Calu3 (cell line): ENCODE measurements around the gene MEOX2. TPM values are rescaled to one million over a fixed set of nuclear protein-coding genes. Genes with fewer than 3 reads are reported as not detected.
A peak's percentile ranks its signal among the peaks of the same experiment; 100 is the strongest.

Experiments used
- BruUV-seq: library from RNA; stranded (reverse); fragments of 400-500 nt; replicated peaks from 2 replicates; lab custom pipeline; 2021; lab: Mats Ljungman, UMichigan
- CTCF ChIA-PET: fragments of 300-600 bp; sonication (Branson Sonifier 250); formaldehyde crosslinking; loops from one replicate; lab custom pipeline; 2022; ENCODE audit warnings: antibody characterized with exemption; lab: Charles Lee
- DNase-seq: peaks from one replicate; pipeline ENCODE4 v3.0.0; 2022
- H3K27ac Mint-ChIP-seq: one replicate; pipeline ENCODE4 v1.8.0; 2022; ENCODE audit warnings: mixed read lengths; ENCODE audit not compliant: unreplicated experiment
- H3K27me3 Mint-ChIP-seq: one replicate; pipeline ENCODE4 v1.8.0; 2022; ENCODE audit warnings: mixed read lengths; ENCODE audit not compliant: unreplicated experiment
- H3K36me3 Mint-ChIP-seq: one replicate; pipeline ENCODE4 v1.8.0; 2022; ENCODE audit warnings: mild to moderate bottlenecking, moderate library complexity, mixed read lengths; ENCODE audit not compliant: insufficient read depth, unreplicated experiment
- H3K4me1 Mint-ChIP-seq: one replicate; pipeline ENCODE4 v1.8.0; 2022; ENCODE audit warnings: mild to moderate bottlenecking, low read depth, mixed read lengths; ENCODE audit not compliant: unreplicated experiment
- H3K4me3 Mint-ChIP-seq: one replicate; pipeline ENCODE4 v1.8.0; 2022; ENCODE audit warnings: mild to moderate bottlenecking, low read depth, moderate library complexity, mixed read lengths; ENCODE audit not compliant: unreplicated experiment
- H3K9me3 Mint-ChIP-seq: one replicate; pipeline ENCODE4 v1.8.0; 2022; ENCODE audit warnings: low read depth, mixed read lengths; ENCODE audit not compliant: unreplicated experiment
- intact Hi-C: fragments of 100-400 bp; cut with micrococcal nuclease; formaldehyde crosslinking; loops from one replicate; pipeline ENCODE4 v1.10.0; 2022; ENCODE audit not compliant: unreplicated experiment
- total RNA-seq: library from RNA; stranded (reverse); gene quantifications from 2 replicates; pipeline ENCODE4 v1.2.3, GENCODE V29; 2022
- TF ChIP-seq, protein P1 (sequence below): fragments of 200-600 bp; IDR thresholded peaks from one replicate; pipeline ENCODE4 v1.8.0; 2022; ENCODE audit warnings: antibody characterized with exemption; ENCODE audit not compliant: unreplicated experiment

The MEOX2 gene
- total RNA-seq, 1 experiment from 2014 or later: 12.6 TPM

DNA sequence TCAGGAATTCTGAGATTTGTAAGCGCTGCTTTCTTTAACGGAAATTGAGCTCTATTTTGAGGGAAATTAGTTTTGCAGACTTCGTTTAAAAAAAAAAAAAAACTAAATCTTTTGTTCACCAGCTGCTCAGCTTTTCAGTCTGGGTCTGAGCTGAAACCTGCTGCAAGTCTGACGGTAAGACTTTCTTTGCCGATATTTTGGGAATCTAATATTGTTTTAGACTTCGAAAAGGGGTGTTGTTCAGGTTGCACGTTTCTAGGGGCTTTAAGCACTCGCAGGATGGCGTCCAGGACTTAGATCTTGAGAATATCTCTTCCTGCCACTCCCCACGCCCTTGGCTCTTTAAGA, 1.8 kb upstream of the MEOX2 start:
- Mint-ChIP-seq H3K4me3 (peak overlapping the region; percentile 95), H3K27me3 (peaks cover 48% of the 10 kb centered on the region), H3K4me1 (peaks cover 47% of the 10 kb centered on the region), H3K27ac (peak overlapping the region; percentile 63), H3K9me3 (no peaks in the 10 kb centered on the region), H3K36me3 (peaks cover 44% of the 10 kb centered on the region)
- DNase-seq: no peak
- TF ChIP-seq, protein P1, sequence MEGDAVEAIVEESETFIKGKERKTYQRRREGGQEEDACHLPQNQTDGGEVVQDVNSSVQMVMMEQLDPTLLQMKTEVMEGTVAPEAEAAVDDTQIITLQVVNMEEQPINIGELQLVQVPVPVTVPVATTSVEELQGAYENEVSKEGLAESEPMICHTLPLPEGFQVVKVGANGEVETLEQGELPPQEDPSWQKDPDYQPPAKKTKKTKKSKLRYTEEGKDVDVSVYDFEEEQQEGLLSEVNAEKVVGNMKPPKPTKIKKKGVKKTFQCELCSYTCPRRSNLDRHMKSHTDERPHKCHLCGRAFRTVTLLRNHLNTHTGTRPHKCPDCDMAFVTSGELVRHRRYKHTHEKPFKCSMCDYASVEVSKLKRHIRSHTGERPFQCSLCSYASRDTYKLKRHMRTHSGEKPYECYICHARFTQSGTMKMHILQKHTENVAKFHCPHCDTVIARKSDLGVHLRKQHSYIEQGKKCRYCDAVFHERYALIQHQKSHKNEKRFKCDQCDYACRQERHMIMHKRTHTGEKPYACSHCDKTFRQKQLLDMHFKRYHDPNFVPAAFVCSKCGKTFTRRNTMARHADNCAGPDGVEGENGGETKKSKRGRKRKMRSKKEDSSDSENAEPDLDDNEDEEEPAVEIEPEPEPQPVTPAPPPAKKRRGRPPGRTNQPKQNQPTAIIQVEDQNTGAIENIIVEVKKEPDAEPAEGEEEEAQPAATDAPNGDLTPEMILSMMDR: no peak
- CTCF ChIA-PET: interaction anchor here (0.9 to 5.2 kb wide), 4 partner anchors 9 to 128 kb away, joined by 4 to 32 read pairs (median 6); partner anchors contain the start of gene AGMO
- intact Hi-C loops: loop anchor here (10.0 kb wide), 1 partner anchor 377 kb away; no protein-coding TSS in a partner anchor
- no TSS peak for BruUV-seq

DNA sequence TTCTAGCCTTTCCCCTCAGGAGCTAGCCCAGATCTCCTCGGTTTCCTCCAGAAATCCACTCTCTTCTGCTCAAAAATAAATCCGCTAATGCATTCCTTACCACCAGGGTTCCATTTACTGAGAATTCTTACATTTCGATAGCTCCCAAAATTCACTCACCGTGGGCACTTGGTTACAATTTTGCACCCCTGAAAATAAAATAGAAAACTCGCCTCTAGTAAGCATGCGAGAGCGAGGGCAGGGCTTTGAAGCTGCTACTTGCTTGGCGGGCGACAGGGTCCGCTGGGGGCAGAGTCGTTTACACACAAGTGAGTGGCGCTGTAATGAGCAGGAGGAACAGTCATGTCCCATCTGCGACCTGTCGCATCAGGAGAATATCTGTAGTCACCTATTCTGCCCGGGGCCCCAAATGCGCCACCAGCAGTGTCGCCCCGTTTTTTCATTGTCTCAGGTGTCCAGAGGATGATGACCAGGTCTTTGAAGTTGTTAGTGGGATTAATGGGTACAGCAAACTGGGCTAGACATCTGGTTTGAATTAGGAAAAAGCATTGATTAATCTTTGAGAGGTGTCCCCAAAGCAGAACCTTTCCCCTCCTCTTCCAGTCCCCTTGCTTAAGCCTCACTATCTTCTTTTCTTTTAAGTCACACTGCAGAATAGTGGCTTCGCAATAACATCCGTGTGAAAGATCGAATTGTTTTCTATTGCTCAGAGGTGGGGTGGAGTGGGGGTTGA, 1.2 kb upstream of the MEOX2 start:
- peak overlapping the region; percentile 63 for H3K27ac Mint-ChIP-seq
- peaks cover 44% of the 10 kb centered on the region for H3K36me3 Mint-ChIP-seq
- no TSS peak for BruUV-seq
- H3K4me1 Mint-ChIP-seq: peaks cover 47% of the 10 kb centered on the region
- DNase-seq: peak; percentile 53
- CTCF ChIA-PET: interaction anchor here (0.9 to 5.2 kb wide), 5 partner anchors 9 to 133 kb away, joined by 3 to 32 read pairs (median 6); partner anchors contain the start of gene AGMO
- TF ChIP-seq, protein P1: no peak
- H3K27me3 Mint-ChIP-seq: peaks cover 48% of the 10 kb centered on the region
- intact Hi-C loops: loop anchor here (1.0 to 10.0 kb wide), 2 partner anchors 39 to 377 kb away; no protein-coding TSS in a partner anchor
- H3K9me3 Mint-ChIP-seq: no peaks in the 10 kb centered on the region
- H3K4me3 Mint-ChIP-seq: peak overlapping the region; percentile 95

DNA sequence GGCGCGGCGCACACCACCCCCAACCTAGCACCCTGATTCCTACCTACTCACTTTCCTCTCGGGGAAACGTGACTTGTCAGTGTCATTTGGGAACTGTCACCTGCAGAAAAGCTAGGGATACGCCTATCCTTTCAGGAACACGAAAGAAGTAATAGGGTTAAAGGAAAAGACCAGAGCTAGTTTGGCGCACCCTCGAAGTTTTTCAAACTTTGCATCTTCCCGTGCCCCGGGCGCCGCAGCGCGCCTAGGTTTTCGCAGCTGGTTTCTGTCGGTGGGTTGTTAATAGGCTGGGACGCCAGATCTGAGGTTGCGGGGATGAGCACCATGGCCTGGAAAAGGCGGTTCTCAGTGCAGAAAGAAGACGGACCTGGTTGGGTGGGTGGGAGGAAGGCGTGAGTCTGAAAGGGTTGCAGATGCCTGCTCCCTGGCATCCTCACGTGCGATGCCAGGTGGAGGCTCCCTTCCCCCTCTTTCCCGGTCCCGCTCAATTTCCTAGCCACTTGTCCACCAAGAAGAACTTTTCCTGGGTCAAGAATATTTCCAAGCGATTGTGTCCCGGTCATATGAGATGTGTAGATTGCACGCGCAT, 568 bp upstream of the MEOX2 start:
- H3K4me3 Mint-ChIP-seq: peak overlapping the region; percentile 95
- H3K27me3 Mint-ChIP-seq: peaks cover 48% of the 10 kb centered on the region
- TF ChIP-seq, protein P1: no peak
- peak; percentile 45 for DNase-seq
- no peaks in the 10 kb centered on the region for H3K9me3 Mint-ChIP-seq
- no TSS peak for BruUV-seq
- H3K36me3 Mint-ChIP-seq: peaks cover 44% of the 10 kb centered on the region
- CTCF ChIA-PET: interaction anchor here (0.8 to 5.2 kb wide), 5 partner anchors 13 to 132 kb away, joined by 3 to 32 read pairs (median 5); partner anchors contain the start of gene AGMO
- intact Hi-C loops: loop anchor here (1.0 to 10.0 kb wide), 2 partner anchors 39 to 378 kb away; no protein-coding TSS in a partner anchor
- H3K27ac Mint-ChIP-seq: peak overlapping the region; percentile 63
- H3K4me1 Mint-ChIP-seq: peaks cover 47% of the 10 kb centered on the region
